ENCODE results near the gene SMARCD3.

SMARCD3 gene

GRCh38 chr7:151246851-151247580 lies 1.5 kb downstream of the SMARCD3 start:
- DNase-seq: no peak

GRCh38 chr7:151246102-151246850 lies 2.2 kb downstream of the SMARCD3 start:
- no peak for DNase-seq

GRCh38 chr7:151245360-151246101 lies 3.0 kb downstream of the SMARCD3 start:
- DNase-seq: no peak

GRCh38 chr7:151244841-151245346 lies 3.6 kb downstream of the SMARCD3 start:
- DNase-seq: no peak

GRCh38 chr7:151244196-151244840 lies 4.2 kb downstream of the SMARCD3 start:
- DNase-seq: peak; percentile 25

- no peak for DNase-seq
Measured at GRCh38 chr7:151243408-151244195, 4.9 kb downstream of the SMARCD3 start.

- no peak for DNase-seq
Measured at GRCh38 chr7:151243045-151243349, 5.5 kb downstream of the SMARCD3 start.

- no peak for DNase-seq
Measured at GRCh38 chr7:151242159-151243044, 6.1 kb downstream of the SMARCD3 start.

- DNase-seq: no peak
Measured at GRCh38 chr7:151241755-151242096, 6.8 kb downstream of the SMARCD3 start.

- no peak for DNase-seq
Measured at GRCh38 chr7:151240942-151241754, 7.3 kb downstream of the SMARCD3 start.

- DNase-seq: no peak
Measured at GRCh38 chr7:151240536-151240935, 8.0 kb downstream of the SMARCD3 start.

- no peak for DNase-seq
Measured at GRCh38 chr7:151239837-151240459, 8.5 kb downstream of the SMARCD3 start.

- no peak for DNase-seq
Measured at GRCh38 chr7:151238924-151239836, 9.3 kb downstream of the SMARCD3 start.

GRCh38 chr7:151238190-151238810 lies 10.2 kb downstream of the SMARCD3 start:
- no peak for DNase-seq

GRCh38 chr7:151237244-151238189 lies 11.0 kb downstream of the SMARCD3 start:
- no peak for DNase-seq

GRCh38 chr7:151236406-151236805 lies 12.1 kb downstream of the SMARCD3 start:
- no peak for DNase-seq
